H1 (cell line): Measurements from ENCODE around the gene TPPP3.

Experiments used
- BACH1 ChIP-seq: IDR thresholded peaks from 2 replicates; pipeline ENCODE4 v1.6.1; 2012; ENCODE audit warnings: low read length, improper control_type of control experiment
- BCL11A ChIP-seq, 2 experiments: IDR thresholded peaks; one replicate each; pipeline ENCODE4 v1.6.1; 2011; ENCODE audit warnings: low read depth in 2 of 2, low read length in 2 of 2, mild to moderate bottlenecking in 2 of 2
- CEBPB ChIP-seq: IDR thresholded peaks from 2 replicates; pipeline ENCODE4 v1.6.1; 2012; ENCODE audit warnings: low read depth, low read length
- CTCF ChIP-seq, 3 experiments: IDR thresholded peaks; 1 replicate in 2 of 3; 2 replicates in 1 of 3; pipeline versions ENCODE4 v1.5.1 to v1.6.1; 2011; ENCODE audit warnings: low read length in 3 of 3, mild to moderate bottlenecking in 3 of 3, inconsistent platforms in 2 of 3, low read depth in 1 of 3, moderate library complexity in 1 of 3; ENCODE audit not compliant: insufficient read depth in 1 of 3; ENCODE audit errors: control extremely low read depth in 1 of 3
- JUND ChIP-seq: IDR thresholded peaks from 2 replicates; pipeline ENCODE4 v1.6.1; 2011; ENCODE audit warnings: mild to moderate bottlenecking, improper control_type of control experiment, low read length
- RFX5 ChIP-seq: IDR thresholded peaks from 2 replicates; pipeline ENCODE4 v1.6.1; 2011; ENCODE audit warnings: low read depth, low read length, improper control_type of control experiment, borderline replicate concordance
- SRF ChIP-seq: IDR thresholded peaks from 2 replicates; pipeline ENCODE4 v1.6.1; 2011; ENCODE audit warnings: mild to moderate bottlenecking, low read depth, low read length, moderate library complexity
- TAF1 ChIP-seq: IDR thresholded peaks from 2 replicates; pipeline ENCODE4 v1.6.1; 2011; ENCODE audit warnings: mild to moderate bottlenecking, low read depth, low read length
- TCF12 ChIP-seq: IDR thresholded peaks from 2 replicates; pipeline ENCODE4 v1.6.1; 2011; ENCODE audit warnings: low read depth, mild to moderate bottlenecking, low read length
- ZNF274 ChIP-seq: IDR thresholded peaks from 2 replicates; pipeline ENCODE4 v1.7.0; 2012; ENCODE audit warnings: low read length, borderline replicate concordance; ENCODE audit errors: extremely low read depth

GRCh38 chr16:67361038-67361437 is 32.3 kb downstream of the TPPP3 start:
- TF ChIP-seq RFX5: no peak
- TF ChIP-seq CTCF (IDR thresholded peaks at IDR 0.05; ENCODE audit: control extremely low read depth in 1 of 3, insufficient read depth in 1 of 3, low read depth in 1 of 3, low read length in 3 of 3): no peak
- no peak for TF ChIP-seq ZNF274
- TF ChIP-seq JUND: no peak
- TF ChIP-seq TAF1: no peak
- no peak for TF ChIP-seq TCF12
- no peak for TF ChIP-seq BACH1
- TF ChIP-seq BCL11A (IDR thresholded peaks at IDR 0.05; ENCODE audit: low read depth in 2 of 2, low read length in 2 of 2): no peak
- TF ChIP-seq CEBPB: no peak
- no peak for TF ChIP-seq SRF
